Endothelial cell of umbilical vein (primary cell): Measurements from ENCODE around the gene PSENEN. TPM values are rescaled to one million over a fixed set of nuclear protein-coding genes. Genes with fewer than 3 reads are reported as not detected.

Experiments used
- BruUV-seq: library from RNA; stranded (reverse); fragments of 400-500 nt; replicated peaks from 2 replicates; lab custom pipeline; 2021; lab: Mats Ljungman, UMichigan
- CTCF ChIA-PET: fragments of 300-600, 350-600 bp; sonication (Branson Sonifier 250); formaldehyde crosslinking; loops from one replicate; lab custom pipeline; 2021; ENCODE audit warnings: antibody characterized with exemption, inconsistent platforms; lab: Charles Lee
- POLR2A ChIA-PET: fragments of 300-600, 350-600 bp; sonication (Branson Sonifier 250); formaldehyde crosslinking; loops from one replicate; lab custom pipeline; 2021; ENCODE audit warnings: antibody characterized with exemption, inconsistent platforms; lab: Charles Lee
- DNase-seq: peaks from one replicate; pipeline ENCODE4 v3.0.0-alpha.2; 2011; ENCODE audit warnings: low read depth, low spot score
- FAIRE-seq: peaks from 2 replicates; lab custom pipeline; 2011; peaks lifted over from hg19 to GRCh38; lab: Jason Lieb, UNC
- H2AFZ ChIP-seq: 2 replicates; pipeline ENCODE4 v1.6.0; 2012; ENCODE audit warnings: low read depth, low read length, control low read depth, inconsistent platforms
- H3K27ac ChIP-seq: 2 replicates; pipeline ENCODE4 v1.5.1; 2011; ENCODE audit warnings: low read depth, mild to moderate bottlenecking, control low read depth, low read length, moderate library complexity; ENCODE audit not compliant: insufficient read depth
- H3K27me3 ChIP-seq, 2 experiments: 2 replicates each; pipeline versions ENCODE4 v1.6.0 to v1.6.1; 2011; ENCODE audit warnings: low read length in 2 of 2, mixed read lengths in 1 of 2; ENCODE audit not compliant: control insufficient read depth in 2 of 2, insufficient read depth in 2 of 2
- H3K36me3 ChIP-seq, 2 experiments: 2 replicates in 1 of 2; 3 replicates in 1 of 2; pipeline ENCODE4 v1.5.1; 2011; ENCODE audit warnings: low read length in 2 of 2, mild to moderate bottlenecking in 1 of 2, moderate library complexity in 1 of 2; ENCODE audit not compliant: control insufficient read depth in 2 of 2, insufficient read depth in 2 of 2; ENCODE audit errors: extremely low read depth in 1 of 2
- H3K4me1 ChIP-seq: 3 replicates; pipeline ENCODE4 v1.5.1; 2011; ENCODE audit warnings: mild to moderate bottlenecking, low read length; ENCODE audit not compliant: control insufficient read depth, insufficient read depth; ENCODE audit errors: extremely low read depth
- H3K4me2 ChIP-seq: 2 replicates; pipeline ENCODE4 v1.6.1; 2011; ENCODE audit warnings: low read length, control low read depth, mixed read lengths; ENCODE audit not compliant: insufficient read depth
- H3K4me3 ChIP-seq, 3 experiments: fragments of 200-600 bp in 1 of 3; sonication (generic), shearing (Covaris generic) in 1 of 3; replicated peaks in 1 of 3; 2 replicates each; pipeline ENCODE4 v1.5.1; 2011 to 2016; ENCODE audit warnings: control low read depth in 3 of 3, low read length in 3 of 3, mild to moderate bottlenecking in 2 of 3, inconsistent platforms in 1 of 3, low read depth in 1 of 3, moderate library complexity in 1 of 3; ENCODE audit not compliant: insufficient read depth in 1 of 3
- H3K79me2 ChIP-seq: 2 replicates; pipeline ENCODE4 v1.6.0; 2012; ENCODE audit warnings: low read length, inconsistent platforms; ENCODE audit not compliant: control insufficient read depth, insufficient read depth
- H3K9ac ChIP-seq: replicated peaks from 2 replicates; pipeline ENCODE3; 2011; ENCODE audit warnings: low read length, control low read depth; ENCODE audit not compliant: insufficient read depth; ENCODE audit errors: extremely low read depth
- H3K9me1 ChIP-seq: replicated peaks from 3 replicates; pipeline ENCODE4 v1.6.0; 2011; ENCODE audit warnings: mild to moderate bottlenecking, low read length; ENCODE audit not compliant: control insufficient read depth, insufficient read depth; ENCODE audit errors: extremely low read depth
- H3K9me3 ChIP-seq: replicated peaks from 2 replicates; pipeline ENCODE4 v1.5.1; 2012; ENCODE audit warnings: low read length, inconsistent platforms; ENCODE audit not compliant: control insufficient read depth, insufficient read depth
- H4K20me1 ChIP-seq: replicated peaks from 2 replicates; pipeline ENCODE3; 2011; ENCODE audit warnings: mild to moderate bottlenecking, low read length; ENCODE audit not compliant: control insufficient read depth, insufficient read depth; ENCODE audit errors: extremely low read depth
- EZH2 ChIP-seq: IDR thresholded peaks from 2 replicates; pipeline ENCODE4 v1.6.1; 2012; ENCODE audit warnings: borderline replicate concordance, low read depth, mild to moderate bottlenecking, moderate library complexity, low read length, inconsistent platforms; ENCODE audit not compliant: severe bottlenecking
- FOS ChIP-seq: IDR thresholded peaks from 2 replicates; pipeline ENCODE4 v1.6.1; 2011; ENCODE audit warnings: mild to moderate bottlenecking, low read length, moderate library complexity, borderline replicate concordance; ENCODE audit not compliant: insufficient read depth
- GATA2 ChIP-seq: IDR thresholded peaks from 2 replicates; pipeline ENCODE4 v1.7.0; 2011; ENCODE audit warnings: low read depth, mild to moderate bottlenecking, moderate library complexity, mixed read lengths, low read length; ENCODE audit not compliant: insufficient read length, insufficient read depth
- JUN ChIP-seq: IDR thresholded peaks from 2 replicates; pipeline ENCODE4 v1.6.1; 2011; ENCODE audit warnings: borderline replicate concordance, low read depth; ENCODE audit not compliant: insufficient read length, insufficient read depth
- MYC ChIP-seq: IDR thresholded peaks from one replicate; pipeline ENCODE4 v1.6.1; 2011; ENCODE audit warnings: mild to moderate bottlenecking, low read depth, low read length
- POLR2A ChIP-seq: IDR thresholded peaks from 2 replicates; pipeline ENCODE4 v1.6.1; 2012; ENCODE audit warnings: low read depth, mild to moderate bottlenecking, control low read depth, low read length
- POLR2AphosphoS5 ChIP-seq: IDR thresholded peaks from 2 replicates; pipeline ENCODE4 v1.6.1; 2012; ENCODE audit warnings: low read depth, mild to moderate bottlenecking, control low read depth, low read length, moderate library complexity; ENCODE audit not compliant: insufficient read depth
- dilution Hi-C: fragments of 300-500 bp; cut with MboI; formaldehyde crosslinking; loops from one replicate; pipeline ENCODE4 v1.15.0; 2019; ENCODE audit warnings: low sequenced_read_pairs; ENCODE audit not compliant: extremely low pct_ligation_motif_present
- intact Hi-C: fragments of 100-400 bp; cut with micrococcal nuclease; formaldehyde crosslinking; loops from one replicate; pipeline ENCODE4 v1.10.0; 2022
- polyA plus RNA-seq, 4 experiments: library from polyadenylated mRNA; depleted of rRNA in 3 of 4; stranded (reverse) in 3 of 4; unstranded in 1 of 4; fragments of >200 nt; gene quantifications; 2 replicates each; pipeline versions ENCODE4 v1.2.1 to v1.2.3, GENCODE V29; 2011 to 2012; ENCODE audit warnings: missing spikeins in 1 of 4
- total RNA-seq: library from RNA; stranded (reverse); gene quantifications from 2 replicates; pipeline ENCODE4 v1.2.3, GENCODE V29; 2021
- TF ChIP-seq, protein P1 (sequence below): IDR thresholded peaks from 2 replicates; pipeline ENCODE4 v1.6.1; 2011; ENCODE audit not compliant: insufficient read depth, insufficient read length
- TF ChIP-seq, protein P2 (sequence below), 2 donors: IDR thresholded peaks; 1 replicate in 1 of 2; 2 replicates in 1 of 2; pipeline ENCODE4 v1.5.1; 2011; ENCODE audit warnings: low read length in 2 of 2, mild to moderate bottlenecking in 2 of 2, moderate library complexity in 2 of 2, control low read depth in 1 of 2, inconsistent platforms in 1 of 2, low read depth in 1 of 2; ENCODE audit not compliant: insufficient read depth in 1 of 2; ENCODE audit errors: extremely low read depth in 1 of 2

Gene PSENEN
- total and polyA plus RNA-seq, 2 donors (not counting 3 experiments of a cell fraction or from before 2014, with no cell fraction given): 60.0 to 70.1 TPM

DNA sequence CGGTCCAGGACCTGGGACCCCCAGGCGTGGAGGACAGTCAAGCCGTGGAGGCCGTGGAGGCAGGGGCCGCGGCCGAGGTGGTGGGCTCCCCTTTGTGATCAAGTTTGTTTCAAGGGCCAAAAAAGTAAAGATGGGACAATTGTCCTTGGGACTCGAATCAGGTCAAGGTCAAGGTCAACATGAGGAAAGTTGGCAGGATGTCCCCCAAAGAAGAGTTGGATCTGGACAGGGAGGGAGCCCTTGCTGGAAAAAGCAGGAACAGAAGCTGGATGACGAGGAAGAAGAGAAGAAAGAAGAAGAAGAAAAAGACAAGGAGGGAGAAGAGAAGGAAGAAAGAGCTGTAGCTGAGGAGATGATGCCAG lies 25.3 kb upstream of the PSENEN start:
- DNase-seq (no peak), FAIRE-seq (no peak)
- ChIA-PET CTCF (no interaction called here), POLR2A (no interaction called here)
- peaks cover 30% of the 10 kb centered on the region for H3K79me2 ChIP-seq
- no peaks in the 10 kb centered on the region for H3K9me1 ChIP-seq
- BruUV-seq: no TSS peak
- intact Hi-C loops (no loop called here), dilution Hi-C loops (no loop called here)
- no peaks in the 10 kb centered on the region for H4K20me1 ChIP-seq
- H3K27ac ChIP-seq: no peak overlapping the region
- no peak overlapping the region for H3K4me3 ChIP-seq
- no peaks in the 10 kb centered on the region for H3K9me3 ChIP-seq
- TF ChIP-seq, protein P1, sequence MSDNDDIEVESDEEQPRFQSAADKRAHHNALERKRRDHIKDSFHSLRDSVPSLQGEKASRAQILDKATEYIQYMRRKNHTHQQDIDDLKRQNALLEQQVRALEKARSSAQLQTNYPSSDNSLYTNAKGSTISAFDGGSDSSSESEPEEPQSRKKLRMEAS: no peak
- no peak for TF ChIP-seq JUN
- TF ChIP-seq MYC: no peak
- TF ChIP-seq POLR2A: no peak
- TF ChIP-seq GATA2: no peak
- TF ChIP-seq FOS: no peak
- TF ChIP-seq EZH2: no peak
- no peak for TF ChIP-seq POLR2AphosphoS5
- TF ChIP-seq, protein P2, sequence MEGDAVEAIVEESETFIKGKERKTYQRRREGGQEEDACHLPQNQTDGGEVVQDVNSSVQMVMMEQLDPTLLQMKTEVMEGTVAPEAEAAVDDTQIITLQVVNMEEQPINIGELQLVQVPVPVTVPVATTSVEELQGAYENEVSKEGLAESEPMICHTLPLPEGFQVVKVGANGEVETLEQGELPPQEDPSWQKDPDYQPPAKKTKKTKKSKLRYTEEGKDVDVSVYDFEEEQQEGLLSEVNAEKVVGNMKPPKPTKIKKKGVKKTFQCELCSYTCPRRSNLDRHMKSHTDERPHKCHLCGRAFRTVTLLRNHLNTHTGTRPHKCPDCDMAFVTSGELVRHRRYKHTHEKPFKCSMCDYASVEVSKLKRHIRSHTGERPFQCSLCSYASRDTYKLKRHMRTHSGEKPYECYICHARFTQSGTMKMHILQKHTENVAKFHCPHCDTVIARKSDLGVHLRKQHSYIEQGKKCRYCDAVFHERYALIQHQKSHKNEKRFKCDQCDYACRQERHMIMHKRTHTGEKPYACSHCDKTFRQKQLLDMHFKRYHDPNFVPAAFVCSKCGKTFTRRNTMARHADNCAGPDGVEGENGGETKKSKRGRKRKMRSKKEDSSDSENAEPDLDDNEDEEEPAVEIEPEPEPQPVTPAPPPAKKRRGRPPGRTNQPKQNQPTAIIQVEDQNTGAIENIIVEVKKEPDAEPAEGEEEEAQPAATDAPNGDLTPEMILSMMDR (IDR thresholded peaks at IDR 0.05; ENCODE audit: extremely low read depth in 1 of 2, insufficient read depth in 1 of 2, low read depth in 1 of 2, low read length in 2 of 2): no peak
- H2AFZ ChIP-seq: no peak overlapping the region
- no peaks in the 10 kb centered on the region for H3K27me3 ChIP-seq
- no peak overlapping the region for H3K9ac ChIP-seq
- peaks cover 17% of the 10 kb centered on the region for H3K4me1 ChIP-seq
- H3K36me3 ChIP-seq: peaks cover 12 to 40% of the 10 kb centered on the region in 2 experiments
- H3K4me2 ChIP-seq: no peak overlapping the region
